DOHH2 (cell line): Measurements from ENCODE around the gene FXYD6.

Source experiments
- H3F3A ChIP-seq: fragments of 200-600 bp; sonication (generic), shearing (Covaris generic); 2 replicates; pipeline ENCODE4 v1.6.0; 2016; ENCODE audit warnings: antibody characterized with exemption, mild to moderate bottlenecking; ENCODE audit not compliant: control insufficient read depth, insufficient read depth
- H3K27ac ChIP-seq: fragments of 200-600 bp; sonication (generic); 2 replicates; pipeline ENCODE4 v1.5.1; 2014; ENCODE audit warnings: low read depth, mild to moderate bottlenecking, low read length, moderate library complexity
- H3K27me3 ChIP-seq: fragments of 200-600 bp; sonication (generic); 2 replicates; pipeline ENCODE4 v1.6.1; 2014; ENCODE audit warnings: mild to moderate bottlenecking, low read length, mixed read lengths; ENCODE audit not compliant: control insufficient read depth
- H3K36me3 ChIP-seq: fragments of 200-600 bp; sonication (generic); 2 replicates; pipeline ENCODE4 v1.6.1; 2014; ENCODE audit warnings: mild to moderate bottlenecking, low read length, moderate library complexity, mixed read lengths; ENCODE audit not compliant: control insufficient read depth
- H3K4me1 ChIP-seq: fragments of 200-600 bp; sonication (generic); 2 replicates; pipeline ENCODE4 v1.6.1; 2014; ENCODE audit warnings: mild to moderate bottlenecking, low read length, mixed read lengths; ENCODE audit not compliant: control insufficient read depth
- H3K4me2 ChIP-seq: fragments of 200-600 bp; sonication (generic); 2 replicates; pipeline ENCODE4 v1.6.0; 2014; ENCODE audit warnings: mild to moderate bottlenecking, low read length, moderate library complexity
- H3K4me3 ChIP-seq: fragments of 200-600 bp; sonication (generic); 2 replicates; pipeline ENCODE4 v1.5.1; 2014; ENCODE audit warnings: mild to moderate bottlenecking, low read length, mixed read lengths
- H3K79me2 ChIP-seq: fragments of 200-600 bp; sonication (generic); 2 replicates; pipeline ENCODE4 v1.6.1; 2014; ENCODE audit warnings: mild to moderate bottlenecking, low read length, mixed read lengths; ENCODE audit not compliant: control insufficient read depth
- H3K9me2 ChIP-seq: fragments of 200-600 bp; sonication (generic); replicated peaks from 2 replicates; pipeline ENCODE4 v1.6.1; 2014; ENCODE audit warnings: mild to moderate bottlenecking, low read length, mixed read lengths; ENCODE audit not compliant: control insufficient read depth
- H3K9me3 ChIP-seq: fragments of 200-600 bp; sonication (generic); 2 replicates; pipeline ENCODE4 v1.6.1; 2014; ENCODE audit warnings: antibody characterized with exemption, low read length, mixed read lengths; ENCODE audit not compliant: control insufficient read depth, insufficient read depth
- H4K20me1 ChIP-seq: fragments of 200-600 bp; sonication (generic); 2 replicates; pipeline ENCODE4 v1.6.0; 2014; ENCODE audit warnings: low read depth, mild to moderate bottlenecking, antibody characterized with exemption, low read length, moderate library complexity; ENCODE audit not compliant: control insufficient read depth, insufficient read depth
- CTCF ChIP-seq: fragments of 200-600 bp; sonication (generic); IDR thresholded peaks from one replicate; pipeline ENCODE4 v1.5.1; 2014; ENCODE audit warnings: antibody characterized with exemption, mild to moderate bottlenecking, low read depth, low read length; ENCODE audit not compliant: poor library complexity, severe bottlenecking
- EZH2phosphoT487 ChIP-seq: fragments of 200-600 bp; sonication (generic); IDR thresholded peaks from 2 replicates; pipeline ENCODE4 v1.6.1; 2017; ENCODE audit warnings: borderline replicate concordance, mild to moderate bottlenecking, antibody characterized with exemption, low read length, moderate library complexity, mixed read lengths

The FXYD6 gene

GRCh38 chr11:117872420-117872961 is 4.0 kb downstream of the FXYD6 start:
- Histone ChIP-seq H4K20me1 (no peaks in the 10 kb centered on the region), H3K27ac (no peak overlapping the region), H3K4me1 (no peaks in the 10 kb centered on the region), H3K9me3 (no peaks in the 10 kb centered on the region), H3K27me3 (peaks cover 47% of the 10 kb centered on the region), H3K79me2 (no peaks in the 10 kb centered on the region), H3K4me3 (no peak overlapping the region), H3K9me2 (no peaks in the 10 kb centered on the region), H3K36me3 (no peaks in the 10 kb centered on the region), H3F3A (no peaks in the 10 kb centered on the region), H3K4me2 (no peak overlapping the region)
- TF ChIP-seq EZH2phosphoT487, result no peak
- TF ChIP-seq CTCF, result no peak

GRCh38 chr11:117871784-117872183 is 4.7 kb downstream of the FXYD6 start:
- Histone ChIP-seq H3K79me2 (no peaks in the 10 kb centered on the region), H3K9me2 (no peaks in the 10 kb centered on the region), H3K27me3 (peaks cover 40% of the 10 kb centered on the region), H4K20me1 (no peaks in the 10 kb centered on the region), H3K4me3 (no peak overlapping the region), H3K4me2 (no peak overlapping the region), H3K27ac (no peak overlapping the region), H3K9me3 (no peaks in the 10 kb centered on the region), H3K4me1 (no peaks in the 10 kb centered on the region), H3F3A (no peaks in the 10 kb centered on the region), H3K36me3 (no peaks in the 10 kb centered on the region)
- no peak for TF ChIP-seq EZH2phosphoT487
- no peak for TF ChIP-seq CTCF

GRCh38 chr11:117871160-117871559 is 5.3 kb downstream of the FXYD6 start:
- no peaks in the 10 kb centered on the region for H3K36me3 ChIP-seq
- no peak overlapping the region for H3K4me3 ChIP-seq
- H3K4me2 ChIP-seq, result no peak overlapping the region
- no peak for TF ChIP-seq CTCF
- no peak for TF ChIP-seq EZH2phosphoT487
- H3K4me1 ChIP-seq, result no peaks in the 10 kb centered on the region
- no peaks in the 10 kb centered on the region for H3K79me2 ChIP-seq
- peaks cover 36% of the 10 kb centered on the region for H3K27me3 ChIP-seq
- H3K9me2 ChIP-seq, result no peaks in the 10 kb centered on the region
- H3F3A ChIP-seq, result no peaks in the 10 kb centered on the region
- no peaks in the 10 kb centered on the region for H4K20me1 ChIP-seq
- H3K27ac ChIP-seq, result no peak overlapping the region
- no peaks in the 10 kb centered on the region for H3K9me3 ChIP-seq
